ENCODE measurements around the gene DAP. TPM values are rescaled to one million over a fixed set of nuclear protein-coding genes. Genes with fewer than 3 reads are reported as not detected.
A peak's percentile ranks its signal among the peaks of the same experiment; 100 is the strongest.

DAP gene
- total and polyA plus RNA-seq, 10 of the 15 experiments (the other 5 are each of a cell fraction or from before 2014, with no cell fraction given): 12.9 to 130 (median 49.9) TPM

DNA sequence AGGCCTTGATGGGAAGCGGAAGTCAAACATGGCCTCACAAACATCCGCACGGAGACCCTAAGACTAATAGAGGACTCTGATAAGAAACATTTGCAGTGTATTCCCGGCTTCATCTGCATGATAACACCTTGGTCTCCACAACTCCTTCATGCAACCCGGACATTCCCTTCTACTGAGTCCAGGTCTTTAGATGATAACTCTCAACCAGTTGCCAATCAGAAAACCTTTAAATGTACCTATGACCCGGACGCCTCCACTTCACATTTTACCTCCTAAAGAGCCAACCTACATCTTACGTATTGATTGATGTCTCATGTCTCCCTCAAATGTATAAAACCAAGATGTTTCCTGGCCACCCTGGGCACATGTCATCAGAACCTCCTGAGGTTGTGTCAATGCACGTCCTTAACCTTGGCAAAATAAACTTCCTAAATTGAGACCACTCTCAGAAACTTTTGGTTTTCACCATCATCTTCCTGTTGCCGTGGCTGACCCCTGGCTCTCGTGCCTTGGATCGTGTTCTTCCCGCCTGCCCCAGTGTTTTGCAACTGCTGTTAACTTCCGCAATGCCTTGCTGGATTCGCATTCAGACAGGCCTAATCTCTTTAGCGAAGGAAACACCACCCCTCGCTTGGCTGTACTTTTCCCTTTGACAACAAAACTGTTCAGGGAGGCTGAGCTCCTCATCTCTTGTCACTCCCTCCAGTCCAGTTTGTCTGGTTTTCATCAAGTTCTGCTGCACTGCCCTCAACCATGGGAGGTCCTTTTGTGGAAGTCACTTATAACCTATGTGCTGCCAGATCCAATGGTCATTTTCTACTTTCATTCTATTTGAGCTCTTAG lies 1.1 kb upstream of the DAP start (continued):
- TF ChIP-seq PAX5 (IDR thresholded peaks at IDR 0.05; ENCODE audit: borderline replicate concordance, low read depth, low read length): no peak
- TF ChIP-seq CEBPB (IDR thresholded peaks at IDR 0.05; ENCODE audit: borderline replicate concordance in 1 of 2, low read depth in 2 of 2, low read length in 2 of 2): no peak
- TF ChIP-seq, protein P1, sequence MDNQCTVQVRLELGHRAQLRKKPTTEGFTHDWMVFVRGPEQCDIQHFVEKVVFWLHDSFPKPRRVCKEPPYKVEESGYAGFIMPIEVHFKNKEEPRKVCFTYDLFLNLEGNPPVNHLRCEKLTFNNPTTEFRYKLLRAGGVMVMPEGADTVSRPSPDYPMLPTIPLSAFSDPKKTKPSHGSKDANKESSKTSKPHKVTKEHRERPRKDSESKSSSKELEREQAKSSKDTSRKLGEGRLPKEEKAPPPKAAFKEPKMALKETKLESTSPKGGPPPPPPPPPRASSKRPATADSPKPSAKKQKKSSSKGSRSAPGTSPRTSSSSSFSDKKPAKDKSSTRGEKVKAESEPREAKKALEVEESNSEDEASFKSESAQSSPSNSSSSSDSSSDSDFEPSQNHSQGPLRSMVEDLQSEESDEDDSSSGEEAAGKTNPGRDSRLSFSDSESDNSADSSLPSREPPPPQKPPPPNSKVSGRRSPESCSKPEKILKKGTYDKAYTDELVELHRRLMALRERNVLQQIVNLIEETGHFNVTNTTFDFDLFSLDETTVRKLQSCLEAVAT (IDR thresholded peaks at IDR 0.05): peak; percentile 64; the same call in 1 of the 2 replicates
- no peak for TF ChIP-seq RELA (IDR thresholded peaks at IDR 0.05; ENCODE audit: borderline replicate concordance, partially characterized antibody)
- no peak for TF ChIP-seq RBBP5 (conservative IDR thresholded peaks at IDR 0.05)
- no peak for TF ChIP-seq ZNF217 (IDR thresholded peaks at IDR 0.05)
- no peak for TF ChIP-seq ZBED1 (IDR thresholded peaks at IDR 0.05; ENCODE audit: borderline replicate concordance)
- TF ChIP-seq, protein P2, sequence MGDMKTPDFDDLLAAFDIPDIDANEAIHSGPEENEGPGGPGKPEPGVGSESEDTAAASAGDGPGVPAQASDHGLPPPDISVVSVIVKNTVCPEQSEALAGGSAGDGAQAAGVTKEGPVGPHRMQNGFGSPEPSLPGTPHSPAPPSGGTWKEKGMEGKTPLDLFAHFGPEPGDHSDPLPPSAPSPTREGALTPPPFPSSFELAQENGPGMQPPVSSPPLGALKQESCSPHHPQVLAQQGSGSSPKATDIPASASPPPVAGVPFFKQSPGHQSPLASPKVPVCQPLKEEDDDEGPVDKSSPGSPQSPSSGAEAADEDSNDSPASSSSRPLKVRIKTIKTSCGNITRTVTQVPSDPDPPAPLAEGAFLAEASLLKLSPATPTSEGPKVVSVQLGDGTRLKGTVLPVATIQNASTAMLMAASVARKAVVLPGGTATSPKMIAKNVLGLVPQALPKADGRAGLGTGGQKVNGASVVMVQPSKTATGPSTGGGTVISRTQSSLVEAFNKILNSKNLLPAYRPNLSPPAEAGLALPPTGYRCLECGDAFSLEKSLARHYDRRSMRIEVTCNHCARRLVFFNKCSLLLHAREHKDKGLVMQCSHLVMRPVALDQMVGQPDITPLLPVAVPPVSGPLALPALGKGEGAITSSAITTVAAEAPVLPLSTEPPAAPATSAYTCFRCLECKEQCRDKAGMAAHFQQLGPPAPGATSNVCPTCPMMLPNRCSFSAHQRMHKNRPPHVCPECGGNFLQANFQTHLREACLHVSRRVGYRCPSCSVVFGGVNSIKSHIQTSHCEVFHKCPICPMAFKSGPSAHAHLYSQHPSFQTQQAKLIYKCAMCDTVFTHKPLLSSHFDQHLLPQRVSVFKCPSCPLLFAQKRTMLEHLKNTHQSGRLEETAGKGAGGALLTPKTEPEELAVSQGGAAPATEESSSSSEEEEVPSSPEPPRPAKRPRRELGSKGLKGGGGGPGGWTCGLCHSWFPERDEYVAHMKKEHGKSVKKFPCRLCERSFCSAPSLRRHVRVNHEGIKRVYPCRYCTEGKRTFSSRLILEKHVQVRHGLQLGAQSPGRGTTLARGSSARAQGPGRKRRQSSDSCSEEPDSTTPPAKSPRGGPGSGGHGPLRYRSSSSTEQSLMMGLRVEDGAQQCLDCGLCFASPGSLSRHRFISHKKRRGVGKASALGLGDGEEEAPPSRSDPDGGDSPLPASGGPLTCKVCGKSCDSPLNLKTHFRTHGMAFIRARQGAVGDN (IDR thresholded peaks at IDR 0.05): no peak
- TF ChIP-seq SP1 (IDR thresholded peaks at IDR 0.05; ENCODE audit: low read depth, low read length): no peak

Data from GM12878 (cell line).